HG02852 (cell line): ENCODE data around the gene KCNG2.
"Not testable (repeated sequence)": the region's sequence is repeated elsewhere in the genome, so short reads cannot be mapped to it uniquely, and the experiment has no call there.

Experiments
- ATAC-seq: cut with Tn5 transposase; IDR thresholded peaks from one replicate; pipeline ENCODE4 v1.9.1; 2021; ENCODE audit warnings: mild to moderate bottlenecking, moderate library complexity; ENCODE audit not compliant: unreplicated experiment

The KCNG2 gene

GRCh38 chr18:79866889-79867574 is 69.3 kb downstream of the KCNG2 start:
- ATAC-seq = no peak

GRCh38 chr18:79867666-79868065 is 69.9 kb downstream of the KCNG2 start:
- no peak for ATAC-seq

- ATAC-seq = no peak
Measured at GRCh38 chr18:79868168-79868784, 70.5 kb downstream of the KCNG2 start.

GRCh38 chr18:79868811-79869541 is 71.2 kb downstream of the KCNG2 start:
- no peak for ATAC-seq

- no peak for ATAC-seq
Measured at GRCh38 chr18:79869591-79870300, 72.0 kb downstream of the KCNG2 start.

- no peak for ATAC-seq
Measured at GRCh38 chr18:79870301-79871025, 72.7 kb downstream of the KCNG2 start.

GRCh38 chr18:79871026-79871390 is 73.3 kb downstream of the KCNG2 start:
- ATAC-seq = no peak

- no peak for ATAC-seq
Measured at GRCh38 chr18:79871481-79872091, 73.8 kb downstream of the KCNG2 start.

GRCh38 chr18:79872527-79873444 is 75.0 kb downstream of the KCNG2 start:
- no peak for ATAC-seq

GRCh38 chr18:79873449-79874110 is 75.8 kb downstream of the KCNG2 start:
- ATAC-seq = no peak

- no peak for ATAC-seq
Measured at GRCh38 chr18:79874553-79875530, 77.1 kb downstream of the KCNG2 start.

- no peak for ATAC-seq
Measured at GRCh38 chr18:79875531-79875919, 77.8 kb downstream of the KCNG2 start.

GRCh38 chr18:79875931-79876461 is 78.3 kb downstream of the KCNG2 start:
- ATAC-seq = no peak

- ATAC-seq = no peak
Measured at GRCh38 chr18:79876497-79876896, 78.8 kb downstream of the KCNG2 start.

GRCh38 chr18:79877163-79878091 is 79.7 kb downstream of the KCNG2 start:
- ATAC-seq = no peak

- not testable (repeated sequence) for ATAC-seq
Measured at GRCh38 chr18:79878246-79878645, 80.5 kb downstream of the KCNG2 start.
